IPS-20b (cell line): Measurements from ENCODE around the gene KCMF1.

Experiments used
- H3K27ac ChIP-seq: one replicate; pipeline ENCODE4 v1.5.1; 2013; ENCODE audit warnings: low read length
- H3K27me3 ChIP-seq: 2 replicates; pipeline ENCODE4 v1.6.1; 2013; ENCODE audit warnings: mild to moderate bottlenecking, low read length, inconsistent platforms; ENCODE audit not compliant: insufficient read depth
- H3K36me3 ChIP-seq: 2 replicates; pipeline ENCODE4 v1.6.1; 2013; ENCODE audit warnings: low read depth, mild to moderate bottlenecking, inconsistent platforms, low read length, moderate library complexity; ENCODE audit not compliant: insufficient read depth
- H3K4me1 ChIP-seq: 2 replicates; pipeline ENCODE4 v1.6.1; 2013; ENCODE audit warnings: mild to moderate bottlenecking, control low read depth, inconsistent platforms, low read length, moderate library complexity; ENCODE audit not compliant: insufficient read depth
- H3K4me3 ChIP-seq: 2 replicates; pipeline ENCODE4 v1.5.1; 2013; ENCODE audit warnings: mild to moderate bottlenecking, low read length, inconsistent platforms
- H3K9ac ChIP-seq: 2 replicates; pipeline ENCODE4 v1.6.1; 2013; ENCODE audit warnings: low read depth, mild to moderate bottlenecking, inconsistent platforms, low read length, moderate library complexity
- H3K9me3 ChIP-seq: 2 replicates; pipeline ENCODE4 v1.6.1; 2013; ENCODE audit warnings: mild to moderate bottlenecking, low read depth, low read length, inconsistent platforms; ENCODE audit not compliant: insufficient read depth

KCMF1 gene

DNA sequence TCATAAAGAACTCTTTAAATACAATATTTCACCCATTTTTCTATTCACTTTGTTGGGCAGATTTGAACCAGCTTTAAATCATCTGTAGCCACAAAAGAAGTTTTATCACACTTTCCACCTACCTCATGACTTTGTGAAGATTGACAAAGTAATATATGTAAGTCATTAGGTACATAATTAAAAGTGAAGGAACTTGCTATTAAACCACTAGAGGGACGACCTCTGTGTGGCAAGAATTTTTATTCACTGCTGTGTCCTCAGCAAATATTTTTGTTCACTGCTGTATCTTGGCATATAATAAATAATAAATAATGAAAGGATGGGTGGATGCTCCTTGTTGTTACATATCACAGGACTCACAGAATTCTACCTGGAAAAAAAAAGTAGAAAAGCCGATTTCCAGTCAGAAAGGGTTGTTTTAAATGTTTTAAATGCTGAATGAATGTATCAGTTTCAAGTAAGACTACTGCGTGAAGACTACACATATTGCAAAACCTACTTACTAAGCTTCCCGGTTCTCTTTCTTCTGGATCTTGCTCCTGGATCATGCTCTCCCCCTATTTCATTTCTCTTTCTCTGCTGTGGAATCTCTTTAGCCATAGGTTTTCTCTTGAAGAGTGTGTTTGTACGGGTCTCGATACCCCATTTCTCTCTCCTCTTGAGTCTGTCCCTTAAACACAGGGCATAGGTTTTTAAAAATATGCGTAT, 44.8 kb downstream of the KCMF1 start:
- Histone ChIP-seq H3K27me3 (no peaks in the 10 kb centered on the region), H3K4me1 (peaks cover 17% of the 10 kb centered on the region; the same call in 1 of the 2 replicates), H3K36me3 (no peaks in the 10 kb centered on the region), H3K4me3 (no peak overlapping the region), H3K9ac (no peak overlapping the region), H3K9me3 (no peaks in the 10 kb centered on the region), H3K27ac (no peak overlapping the region)

DNA sequence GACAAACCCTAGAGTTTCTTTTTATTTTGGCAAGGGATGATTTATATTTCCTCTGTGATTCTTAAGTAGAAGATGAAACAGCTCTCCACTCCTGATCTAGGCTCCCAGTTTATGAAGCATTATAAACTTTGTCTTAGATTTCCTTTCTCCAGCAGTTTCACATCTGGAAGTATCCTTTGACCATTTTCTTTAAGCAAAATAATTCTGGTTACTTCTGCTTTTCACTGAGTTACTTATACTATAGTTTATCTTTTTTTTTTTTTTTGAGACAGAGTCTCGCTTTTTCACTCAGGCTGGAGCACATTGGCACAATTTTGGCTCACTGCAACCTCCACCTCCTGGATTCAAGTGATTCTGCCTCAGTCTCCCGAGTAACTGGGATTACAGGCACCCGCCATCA, 45.5 kb downstream of the KCMF1 start:
- Histone ChIP-seq H3K36me3 (no peaks in the 10 kb centered on the region), H3K27me3 (no peaks in the 10 kb centered on the region), H3K4me1 (peaks cover 17% of the 10 kb centered on the region; the same call in 1 of the 2 replicates), H3K27ac (no peak overlapping the region), H3K9ac (no peak overlapping the region), H3K4me3 (no peak overlapping the region), H3K9me3 (no peaks in the 10 kb centered on the region)

- Histone ChIP-seq H3K4me1 (peaks cover 6% of the 10 kb centered on the region; the same call in 1 of the 2 replicates), H3K27me3 (no peaks in the 10 kb centered on the region), H3K9ac (no peak overlapping the region), H3K36me3 (no peaks in the 10 kb centered on the region), H3K9me3 (no peaks in the 10 kb centered on the region), H3K4me3 (no peak overlapping the region), H3K27ac (no peak overlapping the region)
These were observed 46.6 kb downstream of the KCMF1 start for GRCh38 chr2:85017411-85018048.

DNA sequence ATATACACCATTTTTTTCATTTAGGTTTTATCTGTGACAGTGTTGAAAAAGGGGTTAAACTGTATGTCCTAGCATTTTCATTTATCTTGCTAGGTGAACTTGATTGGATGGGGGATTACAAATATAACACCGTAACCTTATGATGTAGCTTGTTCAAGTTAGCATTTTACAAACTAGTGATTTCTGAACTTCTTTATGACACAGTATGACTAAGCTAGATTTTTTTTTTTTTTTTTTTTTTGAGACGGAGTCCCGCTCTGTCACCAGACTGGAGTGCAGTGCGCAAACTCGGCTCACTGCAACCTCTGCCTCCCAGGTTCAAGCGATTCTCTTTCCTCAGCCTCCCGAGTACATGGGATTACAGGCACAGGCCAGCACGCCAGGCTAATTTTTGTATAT, 47.1 kb downstream of the KCMF1 start:
- Histone ChIP-seq H3K36me3 (no peaks in the 10 kb centered on the region), H3K27ac (no peak overlapping the region), H3K27me3 (no peaks in the 10 kb centered on the region), H3K9ac (no peak overlapping the region), H3K4me1 (peaks cover 3% of the 10 kb centered on the region; the same call in 1 of the 2 replicates), H3K4me3 (no peak overlapping the region), H3K9me3 (no peaks in the 10 kb centered on the region)

DNA sequence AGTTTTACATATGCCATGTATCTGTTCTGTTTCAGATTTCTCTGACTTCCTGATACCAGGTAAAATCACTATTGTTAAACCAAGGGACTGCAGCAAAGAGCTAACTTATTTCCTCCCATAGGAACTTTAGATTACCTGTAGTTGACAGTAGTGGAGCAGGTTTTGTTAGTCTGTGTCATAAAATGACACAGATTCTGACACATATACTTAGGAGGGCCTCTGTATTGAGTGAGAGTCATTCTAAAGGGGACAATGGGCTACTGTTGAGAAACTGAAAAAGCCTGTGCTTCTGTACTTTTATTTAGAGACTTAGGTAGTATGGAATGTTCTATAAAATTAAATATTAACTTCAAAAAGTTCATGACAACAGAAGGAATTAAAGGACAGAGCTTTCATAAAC, 48.2 kb downstream of the KCMF1 start:
- no peak overlapping the region for H3K4me3 ChIP-seq
- H3K9me3 ChIP-seq, result no peaks in the 10 kb centered on the region
- no peaks in the 10 kb centered on the region for H3K27me3 ChIP-seq
- no peak overlapping the region for H3K27ac ChIP-seq
- no peaks in the 10 kb centered on the region for H3K36me3 ChIP-seq
- H3K9ac ChIP-seq, result no peak overlapping the region
- peaks cover 3% of the 10 kb centered on the region; the same call in 1 of the 2 replicates for H3K4me1 ChIP-seq

- Histone ChIP-seq H3K9me3 (no peaks in the 10 kb centered on the region), H3K36me3 (no peaks in the 10 kb centered on the region), H3K27ac (no peak overlapping the region), H3K27me3 (no peaks in the 10 kb centered on the region), H3K4me1 (peaks cover 2% of the 10 kb centered on the region; the same call in 1 of the 2 replicates), H3K4me3 (no peak overlapping the region), H3K9ac (no peak overlapping the region)
These were observed 51.3 kb downstream of the KCMF1 start for GRCh38 chr2:85022232-85022631.

DNA sequence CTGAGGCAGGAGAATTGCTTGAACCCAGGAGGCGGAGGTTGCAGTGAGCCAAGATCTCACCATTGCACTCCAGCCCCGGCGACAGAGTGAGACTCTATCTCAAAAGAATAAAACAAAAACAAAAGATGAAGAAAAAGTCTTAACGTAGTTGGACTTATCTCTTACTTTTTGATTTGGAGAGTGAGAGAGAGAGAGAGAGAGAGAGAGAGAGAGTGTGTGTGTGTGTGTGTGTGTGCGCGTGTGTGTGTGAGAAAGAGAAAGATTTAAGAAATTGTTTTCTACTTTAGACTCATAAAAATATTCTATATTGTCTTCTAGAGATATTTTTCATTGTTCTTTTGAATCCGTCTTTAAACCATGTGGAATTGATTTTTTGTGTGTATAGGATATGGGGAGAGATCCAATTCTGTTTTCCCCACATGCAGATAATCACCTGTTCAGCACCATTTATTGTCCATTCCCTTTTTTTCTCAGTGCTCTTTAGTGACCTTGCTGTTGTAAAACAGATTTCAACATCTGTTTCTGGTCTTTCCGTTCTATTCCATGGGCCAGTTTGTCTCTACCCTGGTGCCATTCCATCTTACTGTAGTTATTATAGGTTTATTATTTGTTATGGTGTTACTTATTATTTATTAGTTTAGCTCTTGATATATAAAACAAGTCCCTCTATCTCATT, 53.5 kb downstream of the KCMF1 start:
- Histone ChIP-seq H3K9ac (no peak overlapping the region), H3K27ac (no peak overlapping the region), H3K36me3 (peaks cover 20% of the 10 kb centered on the region), H3K4me3 (no peak overlapping the region), H3K9me3 (no peaks in the 10 kb centered on the region), H3K4me1 (no peaks in the 10 kb centered on the region), H3K27me3 (no peaks in the 10 kb centered on the region)

DNA sequence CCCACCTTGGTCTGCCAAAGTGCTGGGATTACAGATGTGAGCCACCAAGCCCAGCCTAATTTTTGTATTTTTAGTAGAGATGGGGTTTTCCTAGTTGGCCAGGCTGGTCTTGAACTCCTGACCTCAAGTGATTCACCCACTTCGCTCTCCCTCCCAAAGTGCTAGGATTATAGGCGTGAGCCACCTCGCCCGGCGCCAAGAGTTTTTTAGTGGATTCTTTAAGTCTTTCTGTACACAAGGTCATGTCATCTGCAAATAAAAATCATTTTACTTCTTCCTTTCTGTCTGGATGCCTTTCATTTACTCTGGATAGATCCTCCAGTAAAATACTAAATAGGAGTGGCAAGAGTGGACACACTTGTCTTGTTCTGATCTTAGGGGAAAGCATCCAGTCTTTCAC, 61.7 kb downstream of the KCMF1 start:
- Histone ChIP-seq H3K9me3 (no peaks in the 10 kb centered on the region), H3K4me1 (peaks cover 13% of the 10 kb centered on the region; the same call in 1 of the 2 replicates), H3K4me3 (no peak overlapping the region), H3K27me3 (no peaks in the 10 kb centered on the region), H3K9ac (no peak overlapping the region), H3K36me3 (peaks cover 76% of the 10 kb centered on the region), H3K27ac (no peak overlapping the region)

DNA sequence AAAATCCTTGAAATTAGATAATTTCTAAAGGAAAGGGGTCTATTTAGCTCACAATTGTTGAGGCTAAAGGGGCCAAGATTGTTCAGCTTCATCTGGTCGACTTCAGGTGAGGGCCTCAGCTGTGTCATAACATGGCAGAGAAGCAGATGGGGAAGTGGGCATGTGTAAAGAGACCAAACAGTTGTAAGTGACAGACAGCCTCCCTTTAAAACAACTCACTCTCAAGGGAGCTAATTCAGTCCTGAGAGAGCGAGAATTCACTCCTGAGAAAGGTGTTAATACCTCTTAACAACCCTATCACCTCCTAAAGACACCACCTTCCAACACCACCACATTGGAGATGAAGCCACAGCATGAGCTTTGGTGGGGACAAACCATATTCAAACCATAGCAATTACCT, 62.4 kb downstream of the KCMF1 start:
- Histone ChIP-seq H3K9me3 (no peaks in the 10 kb centered on the region), H3K27ac (no peak overlapping the region), H3K27me3 (no peaks in the 10 kb centered on the region), H3K36me3 (peaks cover 77% of the 10 kb centered on the region), H3K9ac (no peak overlapping the region), H3K4me1 (peaks cover 13% of the 10 kb centered on the region; the same call in 1 of the 2 replicates), H3K4me3 (no peak overlapping the region)

DNA sequence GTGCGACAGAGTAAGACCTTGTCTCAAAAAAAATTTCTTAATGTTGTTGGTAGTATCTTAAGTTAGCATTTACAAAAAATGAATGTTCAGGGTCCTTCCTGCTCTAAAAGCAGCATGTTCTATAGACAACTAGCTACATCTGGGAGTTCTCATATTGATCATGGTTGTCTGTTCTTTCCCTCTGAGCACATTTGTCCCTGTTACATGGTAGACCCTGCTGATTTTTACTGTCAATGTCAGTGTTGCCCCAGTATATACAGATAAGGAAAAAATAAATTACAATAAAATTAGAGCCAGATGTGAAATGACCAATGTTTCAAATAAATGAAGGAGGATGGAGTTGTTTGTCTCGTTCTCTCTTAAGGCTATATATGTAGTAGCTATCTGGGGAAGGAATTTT, 63.2 kb downstream of the KCMF1 start:
- Histone ChIP-seq H3K27ac (no peak overlapping the region), H3K9ac (no peak overlapping the region), H3K27me3 (no peaks in the 10 kb centered on the region), H3K36me3 (peaks cover 77% of the 10 kb centered on the region), H3K4me3 (no peak overlapping the region), H3K4me1 (peaks cover 13% of the 10 kb centered on the region; the same call in 1 of the 2 replicates), H3K9me3 (no peaks in the 10 kb centered on the region)

DNA sequence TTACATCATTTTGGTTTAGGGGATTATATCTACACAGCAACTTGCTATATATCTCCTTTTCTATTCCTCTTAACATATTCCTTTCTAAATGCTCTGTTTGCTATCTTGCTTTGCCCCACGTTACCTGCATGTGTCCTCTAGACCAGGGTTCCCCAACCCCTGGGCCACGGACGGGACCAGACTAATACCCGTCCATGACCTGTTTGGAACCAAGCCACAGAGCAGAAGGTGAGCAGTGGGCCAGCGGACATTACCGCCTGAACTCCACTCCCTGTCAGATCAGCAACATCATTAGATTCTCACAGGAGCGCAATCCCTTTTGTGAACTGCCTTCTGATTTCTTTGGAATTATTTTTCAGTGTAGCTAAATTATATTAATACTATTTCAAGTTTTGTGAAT, 66.7 kb downstream of the KCMF1 start:
- H3K27me3 ChIP-seq, result no peaks in the 10 kb centered on the region
- peaks cover 70% of the 10 kb centered on the region for H3K36me3 ChIP-seq
- H3K9ac ChIP-seq, result no peak overlapping the region
- H3K27ac ChIP-seq, result no peak overlapping the region
- H3K9me3 ChIP-seq, result no peaks in the 10 kb centered on the region
- H3K4me1 ChIP-seq, result peaks cover 13% of the 10 kb centered on the region; the same call in 1 of the 2 replicates
- H3K4me3 ChIP-seq, result no peak overlapping the region

DNA sequence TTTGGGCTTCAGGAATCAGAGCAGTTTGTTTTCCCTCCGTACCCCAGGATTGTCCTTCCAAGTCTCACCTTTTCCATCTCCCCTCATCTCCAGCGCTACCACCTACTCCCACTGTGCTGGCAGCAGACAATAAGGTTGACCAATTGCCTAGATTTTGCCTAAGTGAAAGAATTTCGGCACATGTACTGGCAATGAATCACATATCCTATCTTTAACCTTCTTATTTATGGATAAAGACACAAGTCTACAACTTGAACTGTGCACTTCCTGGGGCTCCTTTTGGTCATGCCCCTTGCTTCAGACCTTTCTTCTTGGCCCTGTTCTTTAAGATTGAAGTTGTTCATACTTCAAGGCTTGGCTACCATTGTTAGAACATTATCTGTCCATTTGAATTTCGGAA, 71.4 kb downstream of the KCMF1 start:
- no peak overlapping the region for H3K4me3 ChIP-seq
- H3K4me1 ChIP-seq, result no peaks in the 10 kb centered on the region
- no peak overlapping the region for H3K27ac ChIP-seq
- no peaks in the 10 kb centered on the region for H3K27me3 ChIP-seq
- peaks cover 82% of the 10 kb centered on the region for H3K36me3 ChIP-seq
- no peaks in the 10 kb centered on the region for H3K9me3 ChIP-seq
- no peak overlapping the region for H3K9ac ChIP-seq
